MCF 10A (cell line): ENCODE data around the gene TCF19. TPM values are rescaled to one million over a fixed set of nuclear protein-coding genes. Genes with fewer than 3 reads are reported as not detected.

Source experiments
- BruUV-seq: library from RNA; stranded (reverse); fragments of 400-500 nt; replicated peaks from 2 replicates; lab custom pipeline; 2021; lab: Mats Ljungman, UMichigan
- CTCF ChIA-PET: fragments of 300-600 bp; sonication (Branson Sonifier 250); formaldehyde crosslinking; extraction: SDS; loops from one replicate; lab custom pipeline; 2021; ENCODE audit warnings: antibody characterized with exemption, inconsistent platforms; lab: Yijun Ruan, JAX
- POLR2A ChIA-PET: fragments of 300-600, 350-650 bp; sonication (Branson Sonifier 250); formaldehyde crosslinking; extraction: SDS; loops from one replicate; lab custom pipeline; 2020; ENCODE audit warnings: antibody characterized with exemption, inconsistent platforms; lab: Yijun Ruan, JAX
- DNase-seq: peaks from one replicate; pipeline ENCODE4 v3.0.0-alpha.2; 2018; ENCODE audit not compliant: unreplicated experiment
- H3K27ac Mint-ChIP-seq: one replicate; pipeline ENCODE4 v1.8.0; 2022; ENCODE audit warnings: mild to moderate bottlenecking, low read depth, mixed read lengths; ENCODE audit not compliant: unreplicated experiment
- H3K27me3 Mint-ChIP-seq: one replicate; pipeline ENCODE4 v1.8.0; 2022; ENCODE audit warnings: mixed read lengths; ENCODE audit not compliant: insufficient read depth, unreplicated experiment
- H3K36me3 Mint-ChIP-seq: one replicate; pipeline ENCODE4 v1.8.0; 2022; ENCODE audit warnings: mild to moderate bottlenecking, moderate library complexity, mixed read lengths; ENCODE audit not compliant: insufficient read depth, unreplicated experiment
- H3K4me1 Mint-ChIP-seq: one replicate; pipeline ENCODE4 v1.8.0; 2022; ENCODE audit warnings: mixed read lengths; ENCODE audit not compliant: insufficient read depth, unreplicated experiment
- H3K4me3 Mint-ChIP-seq: one replicate; pipeline ENCODE4 v1.8.0; 2022; ENCODE audit warnings: mild to moderate bottlenecking, moderate library complexity, mixed read lengths; ENCODE audit not compliant: unreplicated experiment
- H3K9me3 Mint-ChIP-seq: one replicate; pipeline ENCODE4 v1.8.0; 2022; ENCODE audit warnings: mixed read lengths; ENCODE audit not compliant: unreplicated experiment
- intact Hi-C: fragments of 100-400 bp; cut with micrococcal nuclease; formaldehyde crosslinking; loops from 2 replicates; pipeline ENCODE4 v1.14.1; 2022
- total RNA-seq: library from RNA; stranded (reverse); gene quantifications from 2 replicates; pipeline ENCODE4 v1.2.3, GENCODE V29; 2022
- TF ChIP-seq, protein P1 (sequence below): fragments of 200-600 bp; IDR thresholded peaks from one replicate; pipeline ENCODE4 v1.8.0; 2022; ENCODE audit warnings: antibody characterized with exemption, mild to moderate bottlenecking; ENCODE audit not compliant: unreplicated experiment

Gene TCF19
- total RNA-seq, 1 experiment from 2014 or later, result 6.5 TPM

DNA sequence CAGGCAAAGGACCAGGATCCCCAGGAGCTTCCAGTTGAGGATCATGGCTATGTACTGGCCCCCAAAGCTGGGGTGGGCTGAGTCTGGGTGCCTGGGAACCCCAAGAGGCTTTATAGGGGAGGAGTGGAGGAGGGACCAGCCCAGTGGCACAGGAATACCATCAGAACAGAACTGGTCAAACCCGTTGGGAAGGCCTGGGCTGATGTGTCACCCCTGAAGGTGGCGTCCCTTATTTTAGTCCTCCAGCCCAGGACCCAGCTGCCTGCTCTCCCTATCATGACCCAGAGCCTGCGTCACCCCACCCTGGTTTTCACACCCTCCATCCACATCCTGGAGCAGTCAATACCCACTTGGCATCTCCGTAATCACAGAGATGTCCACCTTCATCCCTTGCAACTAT lies 19.4 kb upstream of the TCF19 start, which contains the start of gene PSORS1C2:
Gene PSORS1C2 (minus strand): TSS at position 85 of the 400 bp plus-strand sequence. CDS start 40 bp downstream, at position 45.
- Mint-ChIP-seq H3K27me3 (no peaks in the 10 kb centered on the region), H3K27ac (no peak within 1 kb of the TSS), H3K36me3 (peaks cover 15% of the 10 kb centered on the region), H3K9me3 (no peaks in the 10 kb centered on the region), H3K4me3 (no peak within 1 kb of the TSS), H3K4me1 (peaks cover 15% of the 10 kb centered on the region)
- ChIA-PET CTCF (interaction anchor here (0.6 to 3.2 kb wide), 8 partner anchors 10 to 228 kb away, joined by 3 to 30 read pairs (median 12); no protein-coding TSS in a partner anchor), POLR2A (interaction anchor here (0.8 to 2.1 kb wide), 3 partner anchors 19 to 58 kb away, joined by 3 to 8 read pairs (median 4); partner anchors contain the start of gene TCF19)
- intact Hi-C loops, result no loop called here
- no peak for DNase-seq
- BruUV-seq, result no TSS peak
- TF ChIP-seq, protein P1, sequence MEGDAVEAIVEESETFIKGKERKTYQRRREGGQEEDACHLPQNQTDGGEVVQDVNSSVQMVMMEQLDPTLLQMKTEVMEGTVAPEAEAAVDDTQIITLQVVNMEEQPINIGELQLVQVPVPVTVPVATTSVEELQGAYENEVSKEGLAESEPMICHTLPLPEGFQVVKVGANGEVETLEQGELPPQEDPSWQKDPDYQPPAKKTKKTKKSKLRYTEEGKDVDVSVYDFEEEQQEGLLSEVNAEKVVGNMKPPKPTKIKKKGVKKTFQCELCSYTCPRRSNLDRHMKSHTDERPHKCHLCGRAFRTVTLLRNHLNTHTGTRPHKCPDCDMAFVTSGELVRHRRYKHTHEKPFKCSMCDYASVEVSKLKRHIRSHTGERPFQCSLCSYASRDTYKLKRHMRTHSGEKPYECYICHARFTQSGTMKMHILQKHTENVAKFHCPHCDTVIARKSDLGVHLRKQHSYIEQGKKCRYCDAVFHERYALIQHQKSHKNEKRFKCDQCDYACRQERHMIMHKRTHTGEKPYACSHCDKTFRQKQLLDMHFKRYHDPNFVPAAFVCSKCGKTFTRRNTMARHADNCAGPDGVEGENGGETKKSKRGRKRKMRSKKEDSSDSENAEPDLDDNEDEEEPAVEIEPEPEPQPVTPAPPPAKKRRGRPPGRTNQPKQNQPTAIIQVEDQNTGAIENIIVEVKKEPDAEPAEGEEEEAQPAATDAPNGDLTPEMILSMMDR, result no peak

DNA sequence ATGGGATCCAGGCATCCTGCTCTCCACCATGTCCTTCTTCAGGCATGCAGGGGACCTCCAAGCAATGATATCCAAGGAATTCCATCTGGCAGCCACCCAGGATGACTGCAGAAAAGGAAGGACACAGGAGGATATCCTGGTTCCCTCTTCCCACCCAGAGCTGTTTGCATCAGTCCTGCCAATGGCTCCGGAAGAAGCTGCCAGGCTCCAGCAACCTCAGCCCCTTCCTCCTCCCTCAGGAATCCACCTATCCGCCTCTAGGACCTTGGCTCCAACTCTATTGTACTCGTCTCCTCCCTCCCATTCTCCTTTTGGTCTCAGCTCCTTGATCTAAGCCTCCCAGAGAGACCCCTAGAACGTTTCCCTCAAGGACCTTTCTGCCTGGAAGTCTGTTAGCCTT lies 18.8 kb upstream of the TCF19 start:
- Mint-ChIP-seq H3K36me3 (peaks cover 16% of the 10 kb centered on the region), H3K4me1 (peaks cover 15% of the 10 kb centered on the region), H3K27ac (no peak overlapping the region), H3K27me3 (no peaks in the 10 kb centered on the region), H3K4me3 (no peak overlapping the region), H3K9me3 (no peaks in the 10 kb centered on the region)
- BruUV-seq, result no TSS peak
- TF ChIP-seq, protein P1, result no peak
- POLR2A ChIA-PET, result interaction anchor here (0.8 to 2.1 kb wide), 3 partner anchors 19 to 57 kb away, joined by 3 to 8 read pairs (median 4); partner anchors contain the start of gene TCF19
- no peak for DNase-seq
- intact Hi-C loops, result no loop called here
- CTCF ChIA-PET, result interaction anchor here (1.6 to 3.2 kb wide), 4 partner anchors 10 to 228 kb away, joined by 14 to 30 read pairs (median 20); no protein-coding TSS in a partner anchor

DNA sequence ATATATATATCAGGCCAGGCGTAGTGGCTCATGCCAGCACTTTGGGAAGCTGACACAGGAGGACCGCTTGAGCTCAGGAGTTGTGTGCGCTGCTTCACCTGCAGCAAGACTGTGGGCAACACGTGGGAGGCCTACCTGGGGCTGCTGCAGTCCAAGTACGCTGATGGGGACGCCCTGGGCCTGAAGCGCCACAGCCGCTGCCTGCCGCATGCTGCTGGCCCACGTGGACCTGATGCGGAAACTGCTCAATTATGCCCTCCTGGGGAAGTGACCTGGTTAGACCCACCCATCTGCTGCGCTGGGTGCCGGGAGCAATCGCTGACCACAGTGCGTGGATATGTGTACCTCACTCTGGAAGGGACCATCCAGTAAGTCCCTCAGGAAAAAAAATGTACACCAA lies 17.7 kb upstream of the TCF19 start:
- intact Hi-C loops, result no loop called here
- Mint-ChIP-seq H3K9me3 (no peaks in the 10 kb centered on the region), H3K36me3 (peaks cover 21% of the 10 kb centered on the region), H3K4me3 (no peak overlapping the region), H3K27ac (no peak overlapping the region), H3K4me1 (peaks cover 15% of the 10 kb centered on the region), H3K27me3 (no peaks in the 10 kb centered on the region)
- DNase-seq, result no peak
- CTCF ChIA-PET, result interaction anchor here (0.8 to 2.8 kb wide), 5 partner anchors 9 to 227 kb away, joined by 4 to 24 read pairs (median 5); partner anchors contain the start of gene PSORS1C1
- POLR2A ChIA-PET, result no interaction called here
- BruUV-seq, result no TSS peak
- TF ChIP-seq, protein P1, result no peak

DNA sequence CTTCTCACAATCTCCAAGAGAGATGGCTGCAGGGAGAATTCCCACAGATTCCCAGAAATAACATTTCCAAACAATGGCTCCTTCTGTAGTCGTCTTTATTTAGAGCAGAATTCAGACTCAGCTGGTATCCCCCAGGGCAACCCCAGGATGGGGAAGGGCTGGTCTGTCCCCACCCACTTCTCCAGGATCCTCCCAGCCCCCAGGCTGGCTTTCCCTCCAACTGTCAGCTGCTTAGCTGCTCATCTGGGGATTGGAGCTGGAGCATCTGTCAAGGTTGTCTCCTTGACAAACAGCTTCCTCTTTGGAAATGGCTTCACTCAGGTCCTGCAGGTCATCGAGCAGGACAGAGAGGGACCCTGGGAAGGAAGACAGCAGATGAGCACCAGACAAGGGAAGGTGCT lies 16.0 kb upstream of the TCF19 start:
- ChIA-PET CTCF (interaction anchor here (0.6 to 1.7 kb wide), 3 partner anchors 49 to 224 kb away, joined by 3 to 5 read pairs (median 3); no protein-coding TSS in a partner anchor), POLR2A (no interaction called here)
- no peak overlapping the region for H3K27ac Mint-ChIP-seq
- intact Hi-C loops, result no loop called here
- DNase-seq, result no peak
- H3K9me3 Mint-ChIP-seq, result no peaks in the 10 kb centered on the region
- peaks cover 14% of the 10 kb centered on the region for H3K4me1 Mint-ChIP-seq
- no peaks in the 10 kb centered on the region for H3K27me3 Mint-ChIP-seq
- BruUV-seq, result TSS peak; percentile 43
- TF ChIP-seq, protein P1, result no peak
- H3K36me3 Mint-ChIP-seq, result peaks cover 26% of the 10 kb centered on the region
- no peak overlapping the region for H3K4me3 Mint-ChIP-seq
